HFF-Myc (cell line): ENCODE data around the gene NR4A2.

Experiments
- DNase-seq: peaks from one replicate; pipeline ENCODE4 v3.0.0-alpha.2; 2011; ENCODE audit warnings: low read depth; ENCODE audit errors: extremely low read depth
- H3K4me3 ChIP-seq: replicated peaks from 2 replicates; pipeline ENCODE4 v1.5.1; 2011; ENCODE audit warnings: low read depth, mild to moderate bottlenecking, control low read depth, low read length
- TF ChIP-seq, protein P1 (sequence below): IDR thresholded peaks from 2 replicates; pipeline ENCODE4 v1.5.1; 2012; ENCODE audit warnings: mild to moderate bottlenecking, low read depth, low read length, control low read depth; ENCODE audit errors: missing control alignments

Gene NR4A2

DNA sequence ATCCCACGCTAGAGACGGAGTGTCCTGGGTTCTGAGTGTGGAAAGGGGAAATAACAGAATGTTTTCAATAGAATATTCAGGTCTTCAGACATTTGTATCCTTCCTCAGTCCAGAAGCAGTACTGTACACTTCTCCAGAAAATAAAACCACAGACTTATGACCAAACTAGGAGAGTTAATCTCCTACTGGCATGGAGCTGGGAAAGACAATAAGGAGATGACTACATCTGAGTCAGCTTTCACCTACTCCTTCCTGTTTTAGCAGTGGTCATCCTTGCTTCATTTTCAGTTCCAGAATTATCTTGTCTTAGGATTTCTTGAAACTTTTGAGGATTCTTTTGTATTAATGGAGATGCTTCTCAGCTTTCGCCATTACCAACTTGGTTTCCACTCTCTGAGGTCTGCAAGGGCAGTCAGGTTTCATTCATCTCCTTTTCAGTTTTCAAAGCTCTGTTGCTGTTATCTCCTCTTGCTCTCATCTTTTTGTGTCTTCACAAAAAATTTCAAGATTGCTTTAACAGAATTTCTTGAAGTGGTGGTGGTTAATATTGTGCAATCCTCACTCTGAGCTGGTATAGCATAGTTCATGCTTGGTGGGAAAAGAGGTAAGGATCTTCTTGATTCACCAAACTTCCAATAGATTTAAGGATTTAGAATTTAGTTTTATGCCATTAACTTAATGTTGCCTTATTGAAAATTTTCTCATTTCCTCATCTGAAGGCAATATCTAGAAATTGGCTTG is 23.7 kb upstream of the NR4A2 start:
- H3K4me3 ChIP-seq: no peak overlapping the region
- TF ChIP-seq, protein P1, sequence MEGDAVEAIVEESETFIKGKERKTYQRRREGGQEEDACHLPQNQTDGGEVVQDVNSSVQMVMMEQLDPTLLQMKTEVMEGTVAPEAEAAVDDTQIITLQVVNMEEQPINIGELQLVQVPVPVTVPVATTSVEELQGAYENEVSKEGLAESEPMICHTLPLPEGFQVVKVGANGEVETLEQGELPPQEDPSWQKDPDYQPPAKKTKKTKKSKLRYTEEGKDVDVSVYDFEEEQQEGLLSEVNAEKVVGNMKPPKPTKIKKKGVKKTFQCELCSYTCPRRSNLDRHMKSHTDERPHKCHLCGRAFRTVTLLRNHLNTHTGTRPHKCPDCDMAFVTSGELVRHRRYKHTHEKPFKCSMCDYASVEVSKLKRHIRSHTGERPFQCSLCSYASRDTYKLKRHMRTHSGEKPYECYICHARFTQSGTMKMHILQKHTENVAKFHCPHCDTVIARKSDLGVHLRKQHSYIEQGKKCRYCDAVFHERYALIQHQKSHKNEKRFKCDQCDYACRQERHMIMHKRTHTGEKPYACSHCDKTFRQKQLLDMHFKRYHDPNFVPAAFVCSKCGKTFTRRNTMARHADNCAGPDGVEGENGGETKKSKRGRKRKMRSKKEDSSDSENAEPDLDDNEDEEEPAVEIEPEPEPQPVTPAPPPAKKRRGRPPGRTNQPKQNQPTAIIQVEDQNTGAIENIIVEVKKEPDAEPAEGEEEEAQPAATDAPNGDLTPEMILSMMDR: no peak
- no peak for DNase-seq

DNA sequence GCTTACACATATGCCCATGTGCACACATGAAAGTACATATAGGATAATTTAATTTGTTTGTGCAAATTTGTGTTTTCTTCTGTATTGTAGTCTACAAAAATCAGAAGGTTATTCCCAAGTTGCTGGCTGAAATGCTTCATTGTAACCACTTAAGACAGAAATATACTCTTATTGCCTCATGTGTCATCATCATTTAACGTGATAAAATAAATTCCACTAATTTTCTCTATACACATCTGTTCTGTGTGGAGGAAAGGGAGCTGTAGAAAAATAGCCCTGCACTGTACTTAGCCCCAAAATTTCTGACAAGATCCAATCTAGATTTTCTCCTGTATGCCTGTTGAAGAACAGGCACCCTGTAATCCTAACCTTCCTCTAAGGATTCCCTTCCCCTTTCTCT is 20.4 kb upstream of the NR4A2 start:
- no peak overlapping the region for H3K4me3 ChIP-seq
- no peak for DNase-seq
- TF ChIP-seq, protein P1: no peak

DNA sequence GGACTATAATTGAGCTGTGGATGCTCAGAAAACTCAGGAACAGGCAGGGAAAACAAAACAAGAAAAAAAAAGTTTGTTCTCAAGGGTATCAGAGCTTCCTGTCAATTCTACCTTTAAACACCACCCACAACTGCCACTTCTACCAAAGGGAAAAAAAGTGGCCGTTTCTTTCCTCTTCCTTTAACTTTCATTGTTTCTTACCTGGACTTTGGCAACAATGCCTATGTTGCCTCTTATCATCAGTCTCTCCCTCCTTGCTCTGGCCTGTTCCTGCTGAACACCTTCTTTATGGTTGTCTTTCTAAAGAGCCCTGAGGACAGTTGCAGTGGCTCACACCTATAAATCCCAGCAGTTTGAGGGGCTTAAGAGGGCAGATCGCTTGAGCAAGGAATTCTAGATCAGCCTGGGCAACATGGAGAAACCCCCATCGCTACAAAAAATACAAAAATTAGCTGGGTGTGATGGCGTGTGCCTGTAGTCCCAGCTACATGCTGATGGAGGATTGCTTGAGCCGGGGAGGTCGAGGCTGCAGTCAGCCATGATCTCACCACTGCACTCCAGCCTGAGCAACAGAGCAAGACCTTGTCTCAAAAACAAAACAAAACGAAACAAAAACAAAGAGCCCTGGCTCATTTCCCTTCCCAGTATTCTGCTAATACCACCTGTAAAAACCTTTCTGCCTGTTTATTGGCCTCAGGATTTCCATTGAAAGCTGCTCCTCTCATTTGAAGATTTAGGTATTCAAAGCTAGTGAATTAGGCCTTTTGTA is 18.0 kb upstream of the NR4A2 start:
- H3K4me3 ChIP-seq: no peak overlapping the region
- no peak for DNase-seq
- TF ChIP-seq, protein P1: no peak

DNA sequence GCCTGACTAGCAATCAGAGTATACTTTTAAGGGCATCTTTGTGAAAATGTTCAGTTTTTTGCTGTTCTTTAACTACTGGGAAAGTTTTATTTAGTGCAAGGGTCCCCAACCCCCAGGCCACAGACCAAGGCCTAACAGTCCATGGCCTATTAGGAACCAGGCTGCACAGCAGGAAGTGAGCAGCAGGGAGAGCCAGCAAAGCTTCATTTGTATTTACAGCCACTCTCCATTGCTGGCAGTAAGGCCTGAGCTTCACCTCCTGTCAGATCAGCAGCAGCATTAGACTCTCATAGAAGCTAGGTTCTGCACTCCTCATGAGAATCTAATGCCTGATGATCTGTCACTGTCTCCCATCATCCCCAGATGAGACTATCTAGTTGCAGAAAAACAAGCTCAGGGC is 17.1 kb upstream of the NR4A2 start:
- DNase-seq: no peak
- H3K4me3 ChIP-seq: no peak overlapping the region
- TF ChIP-seq, protein P1: no peak

DNA sequence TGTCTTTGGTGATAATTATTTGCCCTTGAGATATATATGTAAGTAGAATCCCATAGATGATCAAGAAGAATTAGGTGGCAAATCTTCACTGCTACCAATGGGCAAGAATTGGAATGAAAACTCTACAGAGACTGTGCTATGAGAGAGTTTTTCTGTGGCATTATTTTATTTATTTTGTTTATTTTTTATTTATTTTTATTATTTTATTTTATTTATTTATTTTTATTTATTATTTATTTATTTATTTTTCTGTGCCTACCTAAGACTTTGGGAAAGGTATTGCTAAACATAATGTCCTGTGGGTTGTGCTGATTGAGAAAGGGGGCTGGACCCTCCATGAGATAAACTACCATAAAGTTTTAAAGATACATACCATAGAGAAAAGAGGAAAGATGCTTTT is 16.6 kb upstream of the NR4A2 start:
- H3K4me3 ChIP-seq: no peak overlapping the region
- DNase-seq: no peak
- TF ChIP-seq, protein P1: no peak

DNA sequence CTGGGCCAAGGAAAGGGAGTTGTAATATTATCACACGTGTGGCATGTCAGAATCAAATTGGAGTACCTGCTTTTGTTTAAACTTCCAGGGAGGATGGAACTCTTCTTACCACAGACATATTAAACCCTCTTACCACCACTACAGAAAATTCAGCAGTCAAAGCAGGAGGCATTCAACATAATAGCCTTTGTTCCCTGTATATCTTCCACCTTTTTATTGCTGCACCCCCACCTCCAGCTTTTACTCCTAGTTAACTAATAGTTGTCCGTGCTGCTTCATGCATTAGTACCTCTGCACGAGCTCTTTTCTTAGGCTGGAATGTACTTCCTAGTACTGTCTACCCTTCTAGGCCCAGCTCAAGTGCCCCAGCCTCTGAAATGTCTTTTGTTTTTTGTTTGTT is 14.9 kb upstream of the NR4A2 start:
- DNase-seq: no peak
- H3K4me3 ChIP-seq: no peak overlapping the region
- TF ChIP-seq, protein P1: no peak
